DMS114 treated with DMSO at 0.1 percent for 48 hours (cell line): ENCODE results near the gene OBSCN.
"Not testable (repeated sequence)": the region's sequence is repeated elsewhere in the genome, so short reads cannot be mapped to it uniquely, and the experiment has no call there.

Experiments
- DNase-seq: peaks from one replicate; lab custom pipeline; 2025; ENCODE audit not compliant: unreplicated experiment; lab: John Stamatoyannopoulos, UW

Gene OBSCN

DNA sequence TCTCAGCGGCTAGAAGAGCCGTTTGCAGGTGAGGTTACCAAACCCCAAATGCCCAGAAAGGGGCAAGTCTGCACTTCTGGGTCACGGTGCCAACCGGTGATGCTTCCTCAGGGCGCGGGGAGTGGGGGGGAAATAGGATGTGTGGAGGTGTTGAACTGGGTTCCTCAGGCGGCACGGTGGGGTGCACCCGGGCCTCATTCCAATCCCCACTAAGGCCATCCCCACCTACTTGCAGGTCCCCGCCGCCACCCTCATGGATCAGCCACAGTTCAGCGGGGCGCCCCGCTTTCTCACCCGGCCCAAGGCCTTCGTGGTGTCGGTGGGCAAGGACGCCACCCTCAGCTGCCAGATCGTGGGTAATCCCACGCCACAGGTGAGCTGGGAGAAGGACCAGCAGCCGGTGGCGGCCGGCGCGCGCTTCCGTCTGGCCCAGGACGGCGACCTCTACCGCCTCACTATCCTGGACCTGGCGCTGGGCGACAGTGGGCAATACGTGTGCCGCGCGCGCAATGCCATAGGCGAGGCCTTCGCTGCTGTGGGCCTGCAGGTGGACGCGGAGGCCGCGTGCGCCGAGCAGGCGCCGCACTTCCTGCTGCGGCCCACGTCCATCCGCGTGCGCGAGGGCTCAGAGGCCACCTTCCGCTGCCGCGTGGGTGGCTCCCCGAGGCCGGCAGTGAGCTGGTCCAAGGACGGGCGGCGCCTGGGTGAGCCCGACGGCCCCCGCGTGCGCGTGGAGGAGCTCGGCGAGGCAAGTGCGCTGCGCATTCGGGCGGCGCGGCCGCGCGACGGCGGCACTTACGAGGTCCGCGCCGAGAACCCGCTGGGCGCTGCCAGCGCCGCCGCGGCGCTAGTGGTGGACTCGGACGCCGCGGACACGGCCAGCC is 3.9 kb downstream of the OBSCN start:
- DNase-seq = no peak

DNA sequence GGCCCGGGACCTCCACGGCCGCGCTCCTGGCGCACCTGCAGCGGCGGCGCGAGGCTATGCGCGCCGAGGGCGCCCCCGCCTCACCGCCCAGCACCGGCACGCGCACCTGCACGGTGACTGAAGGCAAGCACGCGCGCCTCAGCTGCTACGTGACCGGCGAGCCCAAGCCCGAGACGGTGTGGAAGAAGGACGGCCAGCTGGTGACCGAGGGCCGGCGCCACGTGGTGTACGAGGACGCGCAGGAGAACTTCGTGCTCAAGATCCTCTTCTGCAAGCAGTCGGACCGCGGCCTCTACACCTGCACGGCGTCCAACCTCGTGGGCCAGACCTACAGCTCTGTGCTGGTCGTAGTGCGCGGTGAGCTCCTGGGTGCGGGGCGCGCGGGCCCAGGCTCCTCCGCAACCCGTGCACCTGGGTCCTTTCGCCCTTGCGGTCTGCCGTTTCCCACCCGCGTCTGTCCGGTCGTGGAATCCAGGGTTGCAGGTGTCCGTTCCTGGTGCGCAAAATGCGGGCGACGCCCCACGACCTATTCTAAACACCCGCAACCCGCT is 4.6 kb downstream of the OBSCN start:
- DNase-seq = no peak

DNA sequence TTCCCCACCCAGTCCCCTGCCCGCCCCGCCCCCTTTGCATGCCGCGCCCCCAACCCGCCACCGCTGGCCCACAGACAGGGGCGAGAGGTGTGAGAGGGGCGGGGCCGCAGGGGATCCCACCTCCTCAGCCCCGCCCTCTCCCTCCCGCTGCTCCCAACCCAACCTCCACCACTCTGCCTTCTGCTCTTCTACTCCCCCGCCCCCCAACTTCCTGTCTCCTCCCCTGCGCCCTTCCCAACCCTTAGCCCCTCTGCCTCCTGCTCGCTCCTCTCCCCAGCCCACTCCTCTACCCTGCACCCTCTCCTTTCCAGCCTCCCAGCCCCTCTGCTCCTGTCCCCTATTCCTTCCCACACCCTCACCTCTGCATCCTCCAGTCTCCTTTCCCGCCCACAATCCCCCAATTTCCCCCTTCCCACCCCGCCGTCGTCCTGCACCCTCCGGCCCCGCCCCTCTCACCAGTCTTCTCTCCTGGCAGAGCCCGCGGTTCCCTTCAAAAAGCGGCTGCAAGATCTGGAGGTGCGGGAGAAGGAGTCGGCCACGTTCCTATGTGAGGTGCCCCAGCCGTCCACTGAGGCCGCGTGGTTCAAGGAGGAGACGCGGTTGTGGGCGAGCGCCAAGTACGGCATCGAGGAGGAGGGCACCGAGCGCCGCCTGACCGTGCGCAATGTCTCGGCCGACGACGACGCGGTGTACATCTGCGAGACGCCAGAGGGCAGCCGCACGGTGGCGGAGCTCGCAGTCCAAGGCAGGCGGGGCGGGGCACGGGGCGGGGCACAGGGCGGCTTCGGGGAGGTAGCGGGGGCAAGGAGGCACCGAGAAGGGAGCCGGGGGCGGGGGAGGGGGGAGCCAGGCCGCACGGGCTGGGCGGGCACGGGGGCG is 5.4 kb downstream of the OBSCN start:
- DNase-seq = peak; percentile 71

DNA sequence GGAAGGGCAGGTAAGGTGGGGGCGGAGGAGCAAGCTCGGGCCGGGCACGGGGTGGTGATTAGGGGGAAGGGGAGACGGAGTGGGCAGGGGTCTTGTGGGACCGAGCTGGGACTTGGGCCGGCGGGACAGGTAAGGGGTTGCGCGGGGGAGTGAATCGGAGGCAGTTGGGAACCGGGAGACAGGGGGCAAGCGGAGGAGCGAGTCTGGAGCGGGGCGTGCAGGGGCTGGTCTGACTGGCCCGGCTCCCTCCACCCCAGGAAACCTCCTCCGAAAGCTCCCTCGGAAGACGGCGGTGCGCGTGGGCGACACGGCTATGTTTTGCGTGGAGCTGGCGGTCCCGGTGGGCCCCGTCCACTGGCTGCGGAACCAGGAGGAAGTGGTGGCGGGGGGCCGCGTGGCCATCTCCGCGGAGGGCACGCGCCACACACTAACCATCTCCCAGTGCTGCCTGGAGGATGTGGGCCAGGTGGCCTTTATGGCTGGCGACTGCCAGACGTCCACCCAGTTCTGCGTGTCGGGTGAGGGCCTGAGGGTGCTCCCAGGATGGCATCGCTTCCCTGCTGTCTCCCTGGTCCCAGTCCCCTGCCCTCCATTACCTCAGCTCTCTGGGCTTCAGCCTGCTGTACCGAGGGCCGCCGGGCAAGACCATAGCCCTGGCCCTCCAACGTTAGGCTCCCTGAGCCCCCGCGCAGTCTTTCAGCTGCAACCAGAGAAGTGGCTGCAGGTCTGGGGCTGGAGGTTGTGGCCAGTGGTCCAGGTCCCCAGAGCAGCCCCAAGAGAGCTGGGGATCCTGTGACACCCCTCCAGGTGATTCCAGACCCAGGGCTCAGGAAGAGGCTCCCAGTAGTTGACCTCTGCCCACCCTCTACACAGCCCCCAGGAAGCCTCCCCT is 6.3 kb downstream of the OBSCN start:
- DNase-seq = no peak

DNA sequence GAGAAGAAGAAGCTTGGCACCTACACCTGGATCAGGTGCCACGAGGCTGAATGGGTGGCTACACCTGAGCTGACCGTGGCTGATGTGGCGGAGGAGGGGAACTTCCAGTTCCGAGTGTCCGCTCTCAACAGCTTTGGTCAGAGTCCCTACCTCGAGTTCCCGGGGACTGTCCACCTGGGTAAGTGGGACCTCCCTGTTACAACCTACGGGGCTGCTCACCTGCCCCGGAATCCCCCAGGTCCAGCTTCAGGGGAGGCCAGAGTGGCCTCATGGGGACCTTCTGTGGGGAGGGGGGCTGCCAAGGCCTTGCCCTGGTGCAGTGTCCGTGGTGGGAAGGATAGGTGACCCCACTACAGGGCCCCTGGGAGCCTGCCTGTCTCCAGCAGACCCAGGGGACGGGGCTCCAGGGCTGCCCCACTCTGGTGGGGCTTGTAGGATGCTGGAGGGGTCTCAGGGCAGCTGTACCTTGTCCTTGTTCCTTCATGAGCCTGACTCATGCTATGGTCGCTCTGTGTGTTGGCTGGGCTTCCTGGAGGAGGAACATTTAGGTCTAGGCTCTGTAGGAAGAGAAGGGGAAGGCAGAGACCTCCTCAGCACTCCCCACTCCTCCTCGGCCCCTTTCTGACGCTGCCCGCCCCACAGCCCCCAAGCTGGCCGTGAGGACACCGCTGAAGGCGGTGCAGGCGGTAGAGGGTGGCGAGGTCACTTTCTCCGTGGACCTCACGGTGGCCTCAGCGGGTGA is 7.2 kb downstream of the OBSCN start:
- DNase-seq = no peak

DNA sequence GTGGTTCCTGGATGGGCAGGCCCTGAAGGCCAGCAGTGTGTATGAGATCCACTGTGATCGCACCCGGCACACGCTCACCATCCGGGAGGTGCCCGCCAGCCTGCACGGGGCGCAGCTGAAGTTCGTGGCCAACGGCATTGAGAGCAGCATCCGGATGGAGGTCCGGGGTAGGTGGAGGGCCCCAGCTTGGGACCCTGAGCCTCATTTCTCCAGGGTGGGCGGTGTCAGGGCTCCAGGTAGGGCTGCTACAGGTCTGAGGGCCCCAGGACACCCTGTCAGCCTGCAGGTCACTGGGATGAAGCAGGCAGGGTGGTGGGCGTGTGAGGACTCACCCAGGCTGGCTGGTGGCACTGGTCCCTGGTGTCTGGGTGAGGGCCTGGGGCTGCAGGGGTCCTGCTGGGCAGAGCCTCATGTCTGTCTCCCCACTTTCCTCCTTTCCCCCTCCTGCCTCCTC is 7.8 kb downstream of the OBSCN start:
- no peak for DNase-seq

DNA sequence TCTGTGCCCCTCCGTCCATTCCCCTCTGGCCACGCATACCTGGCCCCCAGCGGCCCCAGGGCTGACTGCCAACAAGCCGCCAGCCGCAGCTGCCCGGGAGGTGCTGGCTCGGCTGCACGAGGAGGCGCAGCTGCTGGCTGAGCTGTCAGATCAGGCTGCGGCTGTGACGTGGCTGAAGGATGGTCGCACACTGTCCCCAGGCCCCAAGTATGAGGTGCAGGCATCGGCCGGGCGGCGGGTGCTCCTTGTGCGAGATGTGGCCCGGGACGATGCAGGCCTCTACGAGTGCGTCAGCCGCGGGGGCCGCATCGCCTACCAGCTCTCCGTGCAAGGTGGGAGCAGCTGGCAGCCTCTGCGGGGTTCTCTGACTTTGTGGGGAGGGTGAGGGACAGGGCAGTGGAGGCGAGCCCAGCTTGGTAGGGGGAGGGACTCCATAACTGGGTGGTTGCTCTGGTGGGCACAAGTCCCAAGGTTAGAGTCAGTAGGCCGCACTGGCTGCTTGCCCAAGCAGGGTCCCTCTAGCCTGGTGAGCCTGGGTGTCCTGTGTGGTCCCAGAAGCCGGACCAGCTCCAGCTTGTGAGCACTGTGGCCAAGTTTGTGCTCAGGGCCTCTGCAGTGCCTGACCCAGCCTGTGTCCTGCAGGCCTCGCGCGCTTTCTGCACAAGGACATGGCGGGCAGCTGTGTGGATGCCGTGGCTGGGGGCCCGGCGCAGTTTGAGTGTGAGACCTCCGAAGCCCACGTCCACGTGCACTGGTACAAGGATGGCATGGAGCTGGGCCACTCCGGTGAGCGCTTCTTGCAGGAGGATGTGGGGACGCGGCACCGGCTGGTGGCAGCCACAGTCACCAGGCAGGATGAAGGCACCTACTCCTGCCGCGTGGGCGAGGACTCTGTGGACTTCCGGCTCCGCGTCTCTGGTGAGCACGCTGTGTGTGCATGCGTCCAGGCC is 8.8 kb downstream of the OBSCN start:
- no peak for DNase-seq

DNA sequence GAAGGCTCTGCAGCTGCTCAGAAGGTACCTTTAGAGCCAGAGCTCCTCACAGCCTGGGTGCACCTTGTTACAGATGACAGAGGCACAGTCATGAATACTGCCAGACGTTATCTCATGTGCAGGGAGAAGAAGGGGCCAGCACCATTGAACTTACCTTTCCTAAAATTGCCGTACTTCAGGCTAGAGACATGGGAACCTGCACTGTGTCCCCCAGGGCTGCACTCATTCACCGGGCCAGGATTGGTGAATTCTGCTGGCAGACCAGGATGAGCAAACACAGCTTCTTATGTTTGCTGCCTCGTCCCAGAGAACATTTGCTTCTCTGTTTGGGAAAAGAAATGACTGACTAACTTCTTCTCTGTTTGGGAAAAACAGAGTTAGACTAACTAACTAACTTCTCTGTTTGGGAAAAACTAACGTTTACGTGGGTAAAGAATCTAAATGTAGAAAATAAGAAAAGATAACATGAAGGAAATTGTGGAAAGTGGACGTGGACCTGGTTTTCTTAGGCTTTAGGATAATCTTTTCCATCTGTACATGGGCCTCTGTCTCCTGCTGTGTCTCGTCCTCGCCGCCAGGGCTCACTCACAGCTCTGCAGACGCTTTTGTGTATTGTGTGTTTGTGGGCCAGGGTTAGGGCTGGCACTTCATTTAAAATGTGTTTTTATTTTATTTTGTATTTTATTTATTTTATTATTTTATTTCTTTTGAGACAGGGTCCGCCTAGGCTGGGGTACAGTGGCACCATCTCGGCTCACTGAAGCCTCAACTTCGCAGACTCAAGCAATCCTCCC is 9.9 kb downstream of the OBSCN start:
- no peak for DNase-seq

DNA sequence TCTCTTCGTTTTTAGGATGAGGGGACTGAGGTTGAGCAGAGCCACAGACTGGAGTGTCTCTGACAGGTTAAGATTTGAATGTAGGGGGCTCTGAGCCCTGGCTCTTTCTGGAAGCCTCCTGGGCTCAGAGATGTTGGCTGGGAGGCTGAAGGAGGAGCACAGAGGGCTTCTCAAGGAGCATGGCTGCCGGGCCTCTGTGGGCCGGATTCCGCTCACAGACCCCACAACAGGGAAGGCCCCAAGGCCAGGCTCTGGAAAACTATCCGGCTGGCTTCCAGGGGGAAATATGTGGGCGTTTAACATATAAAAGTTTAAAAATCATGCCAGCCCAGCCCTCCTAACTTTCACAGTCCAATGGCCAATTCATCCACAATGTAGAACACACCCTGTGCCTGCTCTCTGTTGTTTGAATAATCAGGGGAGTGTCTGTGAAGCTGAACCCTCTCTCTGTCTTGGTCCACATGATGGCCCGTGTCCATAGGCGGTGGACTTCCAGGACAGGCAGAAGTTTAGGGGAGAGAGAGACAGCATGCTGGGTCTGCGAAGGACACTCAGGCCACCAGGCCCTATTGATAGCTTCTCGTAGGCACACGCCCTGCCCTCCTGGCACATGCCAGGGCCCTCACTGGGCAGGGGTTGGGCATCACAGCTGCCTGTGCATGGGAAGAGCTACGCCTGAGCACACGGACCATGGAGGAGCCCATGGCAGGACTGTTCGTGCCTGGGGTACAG is 10.8 kb downstream of the OBSCN start:
- DNase-seq = no peak

DNA sequence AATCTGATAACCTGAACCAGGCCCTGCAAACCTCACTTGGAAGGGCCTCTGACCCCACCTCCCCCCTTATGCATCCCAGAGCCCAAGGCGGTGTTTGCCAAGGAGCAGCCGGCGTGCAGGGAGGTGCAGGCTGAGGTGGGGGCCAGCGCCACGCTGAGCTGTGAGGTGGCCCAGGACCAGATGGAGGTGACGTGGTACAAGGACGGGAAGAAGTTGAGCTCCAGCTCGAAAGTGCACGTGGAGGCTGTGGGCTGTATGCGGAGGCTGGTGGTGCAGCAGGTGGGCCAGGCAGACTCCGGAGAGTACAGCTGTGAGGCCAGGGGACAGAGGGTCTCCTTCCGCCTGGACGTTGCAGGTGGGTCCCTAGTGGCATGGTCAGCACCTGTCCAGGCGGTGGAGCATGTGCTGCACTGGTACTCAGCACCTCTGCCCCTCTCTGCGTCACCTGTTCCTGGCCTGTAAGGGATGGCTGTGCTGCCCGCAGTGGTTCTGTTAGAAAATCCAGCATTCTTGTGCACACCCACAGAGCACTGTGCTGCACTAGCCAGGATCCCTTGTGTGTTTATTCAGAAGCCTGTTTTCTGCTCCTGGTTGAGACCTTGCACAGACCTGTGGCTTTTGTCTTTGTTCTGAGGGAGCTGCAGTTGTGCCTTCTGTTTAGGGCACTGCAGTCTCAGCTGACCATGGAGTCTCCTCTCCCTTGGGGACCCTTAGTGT is 11.6 kb downstream of the OBSCN start:
- DNase-seq = no peak

DNA sequence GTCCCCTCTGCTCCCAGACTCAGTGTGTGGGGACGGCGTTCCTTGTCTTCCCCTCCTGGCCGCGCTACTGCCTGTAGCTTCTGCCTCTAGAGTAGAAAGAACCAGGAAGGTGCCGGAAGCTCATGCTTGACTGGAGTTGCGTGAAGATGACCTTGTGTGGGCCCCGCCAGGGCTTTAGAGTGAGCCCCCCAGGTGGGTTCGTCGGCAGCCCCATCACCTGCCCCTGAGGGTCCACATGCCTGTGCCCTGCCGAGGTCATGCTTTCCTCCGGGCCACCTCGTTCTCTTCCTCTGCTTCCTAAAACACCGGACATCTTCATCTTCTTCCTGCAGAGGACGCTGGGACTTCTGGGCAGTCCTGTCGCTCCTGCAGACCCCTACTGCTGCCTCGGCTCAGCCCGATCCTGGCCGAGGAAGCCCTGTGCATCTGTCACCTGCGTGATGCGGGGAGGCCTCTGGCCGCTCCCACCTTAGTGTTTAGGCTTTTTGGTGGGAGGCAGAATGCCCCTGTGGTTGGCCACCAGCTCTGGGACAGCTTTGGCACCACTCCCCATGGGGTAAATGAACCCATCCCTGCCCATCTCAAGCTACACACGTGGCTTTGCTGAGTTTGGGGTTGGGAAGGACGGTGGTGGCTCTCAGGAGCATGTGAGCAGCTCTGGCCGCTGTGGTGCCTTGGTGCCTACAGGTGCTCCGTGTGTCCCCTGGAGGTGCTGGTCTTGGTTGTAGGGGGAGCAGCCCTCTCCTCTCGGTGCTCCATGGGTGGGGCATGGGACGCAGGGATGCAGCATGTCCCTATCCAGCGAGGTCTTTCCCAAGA is 12.3 kb downstream of the OBSCN start:
- no peak for DNase-seq

DNA sequence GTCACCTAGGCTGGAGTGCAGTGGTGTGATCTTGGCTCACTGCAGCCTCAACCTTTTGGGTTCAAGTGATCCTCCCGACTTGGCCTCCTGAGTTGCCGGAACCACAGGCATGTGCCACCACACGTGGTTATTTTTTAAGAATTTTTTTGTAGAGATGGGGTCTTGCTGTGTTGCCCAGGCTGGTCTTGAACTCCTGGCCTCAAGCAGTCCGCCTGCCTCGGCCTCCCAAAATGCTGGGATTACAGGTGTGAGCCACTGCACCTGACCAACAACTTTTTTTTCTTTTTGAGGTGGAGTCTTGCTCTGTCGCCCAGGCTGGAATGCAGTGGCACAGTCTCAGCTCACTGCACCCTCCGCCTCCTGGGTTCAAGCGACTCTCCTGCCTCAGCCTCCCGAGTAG is 13.3 kb downstream of the OBSCN start:
- not testable (repeated sequence) for DNase-seq

DNA sequence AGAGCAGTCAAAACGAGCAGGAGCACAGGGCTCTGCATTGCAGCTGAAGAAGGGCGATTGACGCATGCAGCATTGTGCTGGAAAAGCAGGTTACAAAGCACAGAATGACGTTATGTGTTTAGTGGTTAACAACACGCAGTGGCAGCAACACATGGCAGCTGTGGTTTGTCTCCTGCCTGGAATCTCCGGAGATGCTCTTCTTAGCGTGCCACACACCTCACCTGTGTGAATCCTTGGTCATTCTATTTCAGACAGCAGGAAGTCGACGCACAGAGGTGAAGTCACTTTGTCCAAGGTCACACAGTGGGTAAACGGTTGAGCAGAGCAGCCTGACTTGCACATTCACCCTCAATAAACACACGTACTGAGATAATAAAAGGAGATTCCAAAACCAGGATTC is 14.7 kb downstream of the OBSCN start:
- no peak for DNase-seq

DNA sequence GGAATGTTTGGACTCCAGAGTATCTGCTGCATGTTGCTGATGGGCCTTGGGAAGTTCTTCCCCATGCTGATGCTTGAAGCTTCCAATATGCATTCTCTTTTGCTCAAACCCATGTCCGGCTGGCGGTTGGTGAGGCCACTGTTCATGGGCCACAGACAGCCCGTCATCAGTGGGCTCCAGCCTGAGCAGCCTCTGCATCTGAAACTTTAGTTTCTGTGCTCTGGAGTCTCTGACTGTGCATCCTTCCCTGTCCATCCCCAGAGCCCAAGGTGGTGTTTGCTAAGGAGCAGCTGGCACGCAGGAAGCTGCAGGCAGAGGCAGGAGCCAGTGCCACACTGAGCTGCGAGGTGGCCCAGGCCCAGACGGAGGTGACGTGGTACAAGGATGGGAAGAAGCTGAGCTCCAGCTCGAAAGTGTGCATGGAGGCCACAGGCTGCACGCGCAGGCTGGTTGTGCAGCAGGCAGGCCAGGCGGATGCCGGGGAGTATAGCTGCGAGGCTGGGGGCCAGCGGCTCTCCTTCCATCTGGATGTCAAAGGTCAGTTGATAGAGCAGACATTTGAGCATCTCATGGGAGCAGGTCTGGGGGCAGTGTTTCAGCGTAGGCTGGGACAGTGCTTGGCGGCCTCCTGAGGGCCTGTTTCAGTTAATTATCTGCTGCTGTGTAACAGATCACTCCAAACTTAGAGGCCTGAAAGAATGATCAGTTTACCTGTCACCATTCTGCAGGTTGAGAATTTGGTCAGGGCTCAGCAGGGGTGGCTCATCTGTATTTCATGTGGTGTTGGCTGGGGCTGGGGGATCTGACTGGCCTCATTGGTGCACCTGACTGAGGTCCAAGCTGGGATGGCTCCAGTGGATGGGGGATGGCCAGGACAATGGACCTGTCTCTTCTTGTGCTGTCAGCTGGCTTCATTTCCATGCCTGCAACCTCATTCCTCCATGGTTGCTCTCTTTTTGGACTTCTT is 16.6 kb downstream of the OBSCN start:
- no peak for DNase-seq
